Smooth muscle cell (in vitro differentiated cells): ENCODE measurements around the gene IMP4. TPM values are rescaled to one million over a fixed set of nuclear protein-coding genes. Genes with fewer than 3 reads are reported as not detected.

Experiments used
- DNase-seq: peaks from one replicate; lab custom pipeline; 2025; ENCODE audit not compliant: unreplicated experiment; lab: John Stamatoyannopoulos, UW
- H2AFZ ChIP-seq: fragments of 200-600 bp; sonication (generic); 2 replicates; pipeline ENCODE4 v1.6.0; 2016; ENCODE audit warnings: antibody characterized with exemption, low read depth, mild to moderate bottlenecking
- H3F3A ChIP-seq: fragments of 200-600 bp; sonication (generic); 2 replicates; pipeline ENCODE4 v1.6.0; 2017; ENCODE audit warnings: antibody characterized with exemption, low read depth
- H3K27ac ChIP-seq: fragments of 200-600 bp; sonication (generic); 2 replicates; pipeline ENCODE4 v1.5.1; 2016; ENCODE audit warnings: low read depth, mild to moderate bottlenecking
- H3K27me3 ChIP-seq: fragments of 200-600 bp; sonication (generic); 2 replicates; pipeline ENCODE4 v1.6.1; 2016; ENCODE audit warnings: low read depth, mild to moderate bottlenecking
- H3K36me3 ChIP-seq: fragments of 200-600 bp; sonication (generic); 2 replicates; pipeline ENCODE4 v1.5.1; 2016; ENCODE audit warnings: low read depth
- H3K4me1 ChIP-seq: fragments of 200-600 bp; sonication (generic); 2 replicates; pipeline ENCODE4 v1.5.1; 2016; ENCODE audit warnings: low read depth
- H3K4me2 ChIP-seq: fragments of 200-600 bp; sonication (generic); 2 replicates; pipeline ENCODE4 v1.6.0; 2016; ENCODE audit warnings: mild to moderate bottlenecking
- H3K4me3 ChIP-seq: fragments of 200-600 bp; sonication (generic); 2 replicates; pipeline ENCODE4 v1.5.1; 2016; ENCODE audit warnings: mild to moderate bottlenecking
- H3K79me2 ChIP-seq: fragments of 200-600 bp; sonication (generic); 2 replicates; pipeline ENCODE4 v1.6.0; 2016; ENCODE audit warnings: low read depth, mild to moderate bottlenecking
- H3K9ac ChIP-seq: fragments of 200-600 bp; sonication (generic); 2 replicates; pipeline ENCODE4 v1.6.0; 2016; ENCODE audit warnings: low read depth
- H3K9me3 ChIP-seq: fragments of 200-600 bp; sonication (generic); replicated peaks from 2 replicates; pipeline ENCODE4 v1.5.1; 2016; ENCODE audit warnings: low read depth
- H4K20me1 ChIP-seq: fragments of 200-600 bp; sonication (generic); 2 replicates; pipeline ENCODE4 v1.6.0; 2016; ENCODE audit warnings: low read depth
- WGBS: methylation state at CpG from one replicate; pipeline ENCODE4 v1.1.7; 2016; ENCODE audit warnings: low lambda C conversion rate; 5-methylcytosine and 5-hydroxymethylcytosine counted together
- polyA plus RNA-seq: library from polyadenylated mRNA; unstranded; fragments of >200 nt; fragmentation: Nextera tagmentation; extraction: Ambion mirVana; gene quantifications from 2 replicates; pipeline ENCODE4 v1.2.1, GENCODE V29; 2016
- total RNA-seq: library from RNA; depleted of rRNA; stranded (reverse); fragments of >200 nt; gene quantifications from 2 replicates; pipeline ENCODE4 v1.2.3, GENCODE V29; 2014
- TF ChIP-seq, protein P1 (sequence below): fragments of 200-600 bp; sonication (generic); IDR thresholded peaks from 2 replicates; pipeline ENCODE4 v1.5.1; 2017; ENCODE audit warnings: borderline replicate concordance, mild to moderate bottlenecking, antibody characterized with exemption; ENCODE audit not compliant: insufficient read depth, poor library complexity, severe bottlenecking

IMP4 gene
- total and polyA plus RNA-seq, 2 experiments from 2014 or later, result 59.3 to 75.0 TPM

DNA sequence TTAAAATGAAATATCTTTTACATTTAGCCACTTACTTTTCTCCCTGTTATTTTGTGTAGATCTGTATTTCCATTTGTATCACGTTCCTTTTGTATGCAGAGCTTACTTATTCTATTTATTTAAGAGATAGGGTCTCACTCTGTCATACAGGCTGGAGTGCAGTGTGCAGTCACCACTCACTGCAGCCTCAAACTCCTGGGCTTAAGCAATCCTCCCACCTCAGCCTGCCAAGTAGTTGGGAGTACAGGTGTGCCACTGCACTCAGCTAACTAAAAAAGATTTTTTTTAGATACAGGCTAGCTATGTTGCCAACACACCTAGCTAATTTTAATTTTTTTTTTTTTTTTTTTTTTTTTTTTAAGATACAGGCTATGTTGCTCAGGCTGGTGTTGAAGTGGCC, 24.0 kb downstream of the IMP4 start:
- Histone ChIP-seq H3K27me3 (no peaks in the 10 kb centered on the region), H3K36me3 (no peaks in the 10 kb centered on the region), H3F3A (no peaks in the 10 kb centered on the region), H2AFZ (no peak overlapping the region), H3K4me1 (peaks cover 6% of the 10 kb centered on the region), H4K20me1 (no peaks in the 10 kb centered on the region), H3K9ac (no peak overlapping the region), H3K4me3 (no peak overlapping the region), H3K27ac (no peak overlapping the region), H3K9me3 (no peaks in the 10 kb centered on the region), H3K4me2 (no peak overlapping the region), H3K79me2 (peaks cover 5% of the 10 kb centered on the region)
- TF ChIP-seq, protein P1, sequence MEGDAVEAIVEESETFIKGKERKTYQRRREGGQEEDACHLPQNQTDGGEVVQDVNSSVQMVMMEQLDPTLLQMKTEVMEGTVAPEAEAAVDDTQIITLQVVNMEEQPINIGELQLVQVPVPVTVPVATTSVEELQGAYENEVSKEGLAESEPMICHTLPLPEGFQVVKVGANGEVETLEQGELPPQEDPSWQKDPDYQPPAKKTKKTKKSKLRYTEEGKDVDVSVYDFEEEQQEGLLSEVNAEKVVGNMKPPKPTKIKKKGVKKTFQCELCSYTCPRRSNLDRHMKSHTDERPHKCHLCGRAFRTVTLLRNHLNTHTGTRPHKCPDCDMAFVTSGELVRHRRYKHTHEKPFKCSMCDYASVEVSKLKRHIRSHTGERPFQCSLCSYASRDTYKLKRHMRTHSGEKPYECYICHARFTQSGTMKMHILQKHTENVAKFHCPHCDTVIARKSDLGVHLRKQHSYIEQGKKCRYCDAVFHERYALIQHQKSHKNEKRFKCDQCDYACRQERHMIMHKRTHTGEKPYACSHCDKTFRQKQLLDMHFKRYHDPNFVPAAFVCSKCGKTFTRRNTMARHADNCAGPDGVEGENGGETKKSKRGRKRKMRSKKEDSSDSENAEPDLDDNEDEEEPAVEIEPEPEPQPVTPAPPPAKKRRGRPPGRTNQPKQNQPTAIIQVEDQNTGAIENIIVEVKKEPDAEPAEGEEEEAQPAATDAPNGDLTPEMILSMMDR, result no peak
- no peak for DNase-seq
- WGBS, result 75% methylated on average over 1 of the region's 1 CpG

DNA sequence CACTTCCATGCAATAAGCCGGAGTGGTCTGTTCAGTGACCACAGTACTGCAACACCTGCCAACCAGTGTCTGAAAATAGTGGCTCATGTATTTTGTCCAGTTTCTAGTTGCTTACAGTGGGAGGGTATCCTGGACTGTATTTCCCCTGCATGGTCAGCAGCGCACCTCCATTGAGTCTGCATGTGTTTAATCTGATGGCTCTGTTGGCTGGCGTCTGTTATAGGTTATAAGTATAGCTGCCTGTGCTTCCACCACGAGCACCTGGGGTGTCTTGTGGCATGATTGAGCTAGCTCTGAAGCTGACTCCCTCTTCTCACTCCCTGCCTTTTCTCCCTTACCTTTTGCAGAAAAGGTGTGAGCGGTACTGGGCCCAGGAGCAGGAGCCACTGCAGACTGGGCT, 26.1 kb downstream of the IMP4 start:
- TF ChIP-seq, protein P1, result no peak
- 89% methylated on average over 5 of the region's 5 CpGs for WGBS
- H3F3A ChIP-seq, result no peaks in the 10 kb centered on the region
- H3K36me3 ChIP-seq, result no peaks in the 10 kb centered on the region
- H3K9me3 ChIP-seq, result no peaks in the 10 kb centered on the region
- no peak overlapping the region for H2AFZ ChIP-seq
- no peak for DNase-seq
- no peak overlapping the region for H3K4me3 ChIP-seq
- H3K9ac ChIP-seq, result no peak overlapping the region
- no peaks in the 10 kb centered on the region for H3K27me3 ChIP-seq
- H3K27ac ChIP-seq, result no peak overlapping the region
- peaks cover 17% of the 10 kb centered on the region for H3K79me2 ChIP-seq
- H3K4me1 ChIP-seq, result peaks cover 11% of the 10 kb centered on the region
- H3K4me2 ChIP-seq, result no peak overlapping the region
- no peaks in the 10 kb centered on the region for H4K20me1 ChIP-seq

DNA sequence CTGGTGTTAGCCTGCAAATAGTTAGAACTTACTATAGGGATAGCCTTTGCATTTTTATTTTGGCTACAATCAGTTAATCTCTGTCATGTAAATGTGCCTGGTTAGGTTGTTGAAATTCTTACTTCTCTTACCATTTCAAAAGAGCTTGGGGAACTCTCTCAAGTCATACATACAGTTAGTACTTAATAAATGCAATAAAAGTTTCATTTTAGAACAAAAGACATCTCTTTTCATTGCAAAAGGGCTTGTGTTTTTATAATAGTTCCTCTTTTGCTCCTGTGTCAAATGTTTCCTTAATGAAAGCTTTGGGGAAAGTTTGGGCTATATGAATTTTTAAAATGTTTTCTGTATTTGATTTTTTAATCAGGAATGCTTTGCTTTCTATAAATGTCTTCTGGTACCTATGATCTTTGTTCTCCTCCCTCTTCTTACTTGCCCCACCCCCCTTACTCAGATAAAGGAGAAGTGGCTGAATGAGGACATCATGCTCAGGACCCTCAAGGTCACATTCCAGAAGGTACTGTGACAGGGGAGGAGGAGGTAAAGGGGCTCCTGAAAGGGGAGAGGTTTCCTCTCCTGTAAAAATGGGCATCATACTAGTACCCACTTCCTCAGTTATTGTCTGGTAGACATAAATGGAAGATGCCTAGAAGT, 26.7 kb downstream of the IMP4 start:
- Histone ChIP-seq H3F3A (no peaks in the 10 kb centered on the region), H2AFZ (no peak overlapping the region), H3K27ac (no peak overlapping the region), H4K20me1 (no peaks in the 10 kb centered on the region), H3K36me3 (no peaks in the 10 kb centered on the region), H3K9ac (no peak overlapping the region), H3K9me3 (no peaks in the 10 kb centered on the region), H3K79me2 (peaks cover 18% of the 10 kb centered on the region), H3K4me2 (no peak overlapping the region), H3K4me1 (peaks cover 11% of the 10 kb centered on the region), H3K4me3 (no peak overlapping the region), H3K27me3 (no peaks in the 10 kb centered on the region)
- DNase-seq, result no peak
- TF ChIP-seq, protein P1, result no peak

DNA sequence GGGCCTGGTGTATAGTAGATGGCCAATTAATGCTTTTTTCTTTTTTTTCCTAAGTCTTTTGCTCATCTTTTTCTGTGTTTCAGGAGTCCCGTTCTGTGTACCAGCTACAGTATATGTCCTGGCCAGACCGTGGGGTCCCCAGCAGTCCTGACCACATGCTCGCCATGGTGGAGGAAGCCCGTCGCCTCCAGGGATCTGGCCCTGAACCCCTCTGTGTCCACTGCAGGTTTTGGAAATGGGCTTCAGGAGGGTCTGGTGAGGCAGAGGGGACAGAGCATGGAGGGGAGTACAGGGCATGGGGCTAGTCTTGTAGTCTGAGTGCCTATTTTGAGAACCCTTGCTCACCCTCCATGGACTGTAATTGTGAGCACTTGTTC, 27.3 kb downstream of the IMP4 start:
- 91% methylated on average over 5 of the region's 5 CpGs for WGBS
- Histone ChIP-seq H3K4me2 (no peak overlapping the region), H4K20me1 (peaks cover under 1% of the 10 kb centered on the region), H2AFZ (no peak overlapping the region), H3K4me1 (peaks cover 11% of the 10 kb centered on the region), H3K27ac (no peak overlapping the region), H3K9me3 (no peaks in the 10 kb centered on the region), H3F3A (no peaks in the 10 kb centered on the region), H3K79me2 (peaks cover 18% of the 10 kb centered on the region), H3K27me3 (no peaks in the 10 kb centered on the region), H3K36me3 (no peaks in the 10 kb centered on the region), H3K9ac (no peak overlapping the region), H3K4me3 (no peak overlapping the region)
- no peak for DNase-seq
- TF ChIP-seq, protein P1, result no peak
